Central memory CD8-positive, alpha-beta T cell (primary cell): Measurements from ENCODE around the gene ARHGAP26.

Source experiments
- ATAC-seq: fragments of 150-1000 bp; cut with Tn5 transposase; replicated peaks from 2 replicates; pipeline ENCODE4 v1.10.0; 2022; ENCODE audit warnings: mild to moderate bottlenecking, moderate FRiP score, moderate number of reproducible peaks; ENCODE audit not compliant: poor library complexity, severe bottlenecking; ENCODE audit errors: extremely low read depth
- DNase-seq, 2 donors: peaks; one replicate each; pipeline ENCODE4 v3.0.0; 2021; ENCODE audit warnings: low spot score in 2 of 2
- H3K27ac Mint-ChIP-seq: one replicate; pipeline ENCODE4 v1.8.0; 2022; ENCODE audit warnings: low read depth, mild to moderate bottlenecking, moderate library complexity, mixed read lengths
- H3K27me3 Mint-ChIP-seq: one replicate; pipeline ENCODE4 v1.8.0; 2022; ENCODE audit warnings: mixed read lengths
- H3K36me3 Mint-ChIP-seq: one replicate; pipeline ENCODE4 v1.8.0; 2022; ENCODE audit warnings: mild to moderate bottlenecking, moderate library complexity, mixed read lengths; ENCODE audit not compliant: insufficient read depth
- H3K4me1 Mint-ChIP-seq: one replicate; pipeline ENCODE4 v1.8.0; 2022; ENCODE audit warnings: mixed read lengths
- H3K4me3 Mint-ChIP-seq: one replicate; pipeline ENCODE4 v1.8.0; 2022; ENCODE audit warnings: mild to moderate bottlenecking, moderate library complexity, mixed read lengths
- H3K9me3 Mint-ChIP-seq: one replicate; pipeline ENCODE4 v1.8.0; 2022; ENCODE audit warnings: mixed read lengths

The ARHGAP26 gene

GRCh38 chr5:143168921-143169810 is 399.0 kb downstream of the ARHGAP26 start:
- H3K27ac Mint-ChIP-seq = peak overlapping the region; percentile 13
- DNase-seq (no peak), ATAC-seq (no peak)
- no peak overlapping the region for H3K4me3 Mint-ChIP-seq
- H3K36me3 Mint-ChIP-seq = peaks cover 10% of the 10 kb centered on the region
- no peaks in the 10 kb centered on the region for H3K27me3 Mint-ChIP-seq
- peaks cover 18% of the 10 kb centered on the region for H3K4me1 Mint-ChIP-seq
- H3K9me3 Mint-ChIP-seq = no peaks in the 10 kb centered on the region

- DNase-seq (no peak), ATAC-seq (no peak)
- Mint-ChIP-seq H3K4me1 (peaks cover 18% of the 10 kb centered on the region), H3K4me3 (no peak overlapping the region), H3K27me3 (no peaks in the 10 kb centered on the region), H3K9me3 (no peaks in the 10 kb centered on the region), H3K27ac (peak overlapping the region; percentile 13), H3K36me3 (peaks cover 10% of the 10 kb centered on the region)
These were observed 399.9 kb downstream of the ARHGAP26 start for GRCh38 chr5:143170104-143170503.

GRCh38 chr5:143170977-143171376 is 400.8 kb downstream of the ARHGAP26 start:
- Mint-ChIP-seq H3K9me3 (no peaks in the 10 kb centered on the region), H3K27me3 (no peaks in the 10 kb centered on the region), H3K4me1 (peaks cover 13% of the 10 kb centered on the region), H3K36me3 (peaks cover 10% of the 10 kb centered on the region), H3K27ac (peak overlapping the region; percentile 27), H3K4me3 (no peak overlapping the region)
- ATAC-seq (no peak), DNase-seq (no peak)

- no peak for ATAC-seq
- Mint-ChIP-seq H3K9me3 (no peaks in the 10 kb centered on the region), H3K27me3 (no peaks in the 10 kb centered on the region), H3K27ac (no peak overlapping the region), H3K4me1 (peaks cover 7% of the 10 kb centered on the region), H3K36me3 (peaks cover 10% of the 10 kb centered on the region), H3K4me3 (no peak overlapping the region)
- DNase-seq = no peak
These were observed 402.6 kb downstream of the ARHGAP26 start for GRCh38 chr5:143172739-143173138.

GRCh38 chr5:143173139-143173889 is 403.1 kb downstream of the ARHGAP26 start:
- H3K4me3 Mint-ChIP-seq = no peak overlapping the region
- H3K4me1 Mint-ChIP-seq = peaks cover 7% of the 10 kb centered on the region
- H3K27me3 Mint-ChIP-seq = no peaks in the 10 kb centered on the region
- H3K36me3 Mint-ChIP-seq = peaks cover 10% of the 10 kb centered on the region
- H3K9me3 Mint-ChIP-seq = no peaks in the 10 kb centered on the region
- no peak overlapping the region for H3K27ac Mint-ChIP-seq
- no peak for DNase-seq
- ATAC-seq = no peak

GRCh38 chr5:143174714-143175398 is 404.7 kb downstream of the ARHGAP26 start:
- ATAC-seq (no peak), DNase-seq (no peak)
- Mint-ChIP-seq H3K27me3 (no peaks in the 10 kb centered on the region), H3K4me3 (no peak overlapping the region), H3K36me3 (peaks cover 10% of the 10 kb centered on the region), H3K9me3 (no peaks in the 10 kb centered on the region), H3K4me1 (peaks cover 14% of the 10 kb centered on the region), H3K27ac (peak overlapping the region; percentile 22)

GRCh38 chr5:143176048-143176447 is 405.9 kb downstream of the ARHGAP26 start:
- Mint-ChIP-seq H3K4me3 (no peak overlapping the region), H3K4me1 (peaks cover 19% of the 10 kb centered on the region), H3K9me3 (no peaks in the 10 kb centered on the region), H3K27me3 (no peaks in the 10 kb centered on the region), H3K36me3 (peaks cover 15% of the 10 kb centered on the region), H3K27ac (no peak overlapping the region)
- no peak for DNase-seq
- no peak for ATAC-seq

- Mint-ChIP-seq H3K27me3 (no peaks in the 10 kb centered on the region), H3K9me3 (no peaks in the 10 kb centered on the region), H3K4me1 (peaks cover 33% of the 10 kb centered on the region), H3K4me3 (no peak overlapping the region), H3K36me3 (peaks cover 15% of the 10 kb centered on the region), H3K27ac (no peak overlapping the region)
- no peak for DNase-seq
- no peak for ATAC-seq
These were observed 407.2 kb downstream of the ARHGAP26 start for GRCh38 chr5:143177263-143177983.

GRCh38 chr5:143179126-143179740 is 409.1 kb downstream of the ARHGAP26 start:
- DNase-seq (no peak), ATAC-seq (no peak)
- H3K4me3 Mint-ChIP-seq = no peak overlapping the region
- no peaks in the 10 kb centered on the region for H3K9me3 Mint-ChIP-seq
- H3K36me3 Mint-ChIP-seq = peaks cover 7% of the 10 kb centered on the region
- H3K27me3 Mint-ChIP-seq = no peaks in the 10 kb centered on the region
- peaks cover 50% of the 10 kb centered on the region for H3K4me1 Mint-ChIP-seq
- H3K27ac Mint-ChIP-seq = peak overlapping the region; percentile 12

- peak overlapping the region; percentile 78 for H3K27ac Mint-ChIP-seq
- no peaks in the 10 kb centered on the region for H3K9me3 Mint-ChIP-seq
- no peak overlapping the region for H3K4me3 Mint-ChIP-seq
- peaks cover 7% of the 10 kb centered on the region for H3K36me3 Mint-ChIP-seq
- no peak for DNase-seq
- H3K27me3 Mint-ChIP-seq = no peaks in the 10 kb centered on the region
- ATAC-seq = no peak
- peaks cover 59% of the 10 kb centered on the region for H3K4me1 Mint-ChIP-seq
These were observed 410.6 kb downstream of the ARHGAP26 start for GRCh38 chr5:143180751-143181150.

GRCh38 chr5:143181173-143181572 is 411.0 kb downstream of the ARHGAP26 start:
- H3K9me3 Mint-ChIP-seq = no peaks in the 10 kb centered on the region
- peaks cover 60% of the 10 kb centered on the region for H3K4me1 Mint-ChIP-seq
- H3K27me3 Mint-ChIP-seq = no peaks in the 10 kb centered on the region
- H3K36me3 Mint-ChIP-seq = peaks cover 7% of the 10 kb centered on the region
- DNase-seq (no peak), ATAC-seq (no peak)
- H3K4me3 Mint-ChIP-seq = no peak overlapping the region
- peak overlapping the region; percentile 78 for H3K27ac Mint-ChIP-seq

GRCh38 chr5:143182106-143182505 is 411.9 kb downstream of the ARHGAP26 start:
- DNase-seq (no peak), ATAC-seq (no peak)
- Mint-ChIP-seq H3K36me3 (peaks cover 7% of the 10 kb centered on the region), H3K9me3 (no peaks in the 10 kb centered on the region), H3K27me3 (no peaks in the 10 kb centered on the region), H3K4me3 (peak overlapping the region; percentile 7), H3K4me1 (peaks cover 64% of the 10 kb centered on the region), H3K27ac (peak overlapping the region; percentile 78)
